Activated CD8-positive, alpha-beta T cell treated with anti-CD3 and anti-CD28 coated beads for 36 hours (primary cell): ENCODE data around the gene STK11. TPM values are rescaled to one million over a fixed set of nuclear protein-coding genes. Genes with fewer than 3 reads are reported as not detected.

Experiments
- ATAC-seq: fragments of 200-7000 bp; cut with Tn5 transposase; one replicate; pipeline ENCODE4 v1.10.0; 2021; ENCODE audit warnings: mild to moderate bottlenecking, moderate library complexity
- CTCF ChIA-PET: fragments of 350-600 bp; sonication (Branson Sonifier 250); formaldehyde crosslinking; loops from one replicate; lab custom pipeline; 2021; ENCODE audit warnings: antibody characterized with exemption; lab: Charles Lee
- POLR2A ChIA-PET: fragments of 350-600 bp; sonication (Branson Sonifier 250); formaldehyde crosslinking; loops from one replicate; lab custom pipeline; 2021; ENCODE audit warnings: antibody characterized with exemption; lab: Charles Lee
- DNase-seq: peaks from one replicate; pipeline ENCODE4 v3.0.0-alpha.2; 2020
- H3K27ac Mint-ChIP-seq: one replicate; pipeline ENCODE4 v1.8.0; 2021; ENCODE audit warnings: mild to moderate bottlenecking, mixed read lengths
- H3K27me3 Mint-ChIP-seq: one replicate; pipeline ENCODE4 v1.8.0; 2021; ENCODE audit warnings: mixed read lengths
- H3K36me3 Mint-ChIP-seq: one replicate; pipeline ENCODE4 v1.8.0; 2021; ENCODE audit warnings: low read depth, mixed read lengths
- H3K4me1 Mint-ChIP-seq: one replicate; pipeline ENCODE4 v1.8.0; 2021; ENCODE audit warnings: low read depth, mixed read lengths
- H3K4me3 Mint-ChIP-seq: one replicate; pipeline ENCODE4 v1.8.0; 2021; ENCODE audit warnings: mild to moderate bottlenecking, moderate library complexity, mixed read lengths
- H3K9me3 Mint-ChIP-seq: one replicate; pipeline ENCODE4 v1.8.0; 2021; ENCODE audit warnings: mixed read lengths
- CTCF ChIP-seq: fragments of 200-600 bp; IDR thresholded peaks from one replicate; pipeline ENCODE4 v1.8.0; 2022; ENCODE audit warnings: antibody characterized with exemption, mild to moderate bottlenecking
- intact Hi-C: fragments of 100-400 bp; cut with micrococcal nuclease; formaldehyde crosslinking; loops from one replicate; pipeline ENCODE4 v1.10.0; 2022
- total RNA-seq, 2 experiments: library from RNA; stranded (reverse); gene quantifications; one replicate each; pipeline ENCODE4 v1.2.3, GENCODE V29; 2021

The STK11 gene
- total RNA-seq, 2 experiments from 2014 or later, result 55.1 to 58.0 TPM

GRCh38 chr19:1264801-1265614 lies 59.4 kb downstream of the STK11 start:
- H3K4me3 Mint-ChIP-seq, result no peak overlapping the region
- CTCF ChIA-PET, result interaction anchor here (16.1 kb wide), 1 partner anchor 21 kb away, joined by 449 read pairs; the partner anchor contains the start of gene ATP5F1D
- no peaks in the 10 kb centered on the region for H3K9me3 Mint-ChIP-seq
- intact Hi-C loops, result no loop called here
- POLR2A ChIA-PET, result interaction anchor here (1.4 to 6.1 kb wide), 2 partner anchors 18 to 21 kb away, joined by 4 to 88 read pairs; no protein-coding TSS in a partner anchor
- H3K27me3 Mint-ChIP-seq, result no peaks in the 10 kb centered on the region
- no peak for ATAC-seq
- peaks cover 51% of the 10 kb centered on the region for H3K4me1 Mint-ChIP-seq
- no peak for DNase-seq
- peak overlapping the region; percentile 39 for H3K27ac Mint-ChIP-seq
- H3K36me3 Mint-ChIP-seq, result peaks cover 16% of the 10 kb centered on the region
- TF ChIP-seq CTCF, result no peak

GRCh38 chr19:1265615-1266128 lies 60.1 kb downstream of the STK11 start:
- peak; percentile 3 for ATAC-seq
- H3K4me3 Mint-ChIP-seq, result peak overlapping the region; percentile 45
- ChIA-PET POLR2A (interaction anchor here (0.8 to 6.1 kb wide), 9 partner anchors 10 to 269 kb away, joined by 3 to 88 read pairs (median 4); no protein-coding TSS in a partner anchor), CTCF (interaction anchor here (0.9 to 16.1 kb wide), 6 partner anchors 10 to 193 kb away, joined by 3 to 449 read pairs (median 4); partner anchors contain the start of gene ATP5F1D)
- peaks cover 23% of the 10 kb centered on the region for H3K36me3 Mint-ChIP-seq
- H3K9me3 Mint-ChIP-seq, result no peaks in the 10 kb centered on the region
- H3K27ac Mint-ChIP-seq, result peak overlapping the region; percentile 59
- no peaks in the 10 kb centered on the region for H3K27me3 Mint-ChIP-seq
- peak; percentile 79 for DNase-seq
- H3K4me1 Mint-ChIP-seq, result peaks cover 54% of the 10 kb centered on the region
- intact Hi-C loops, result loop anchor here (2.0 kb wide), 1 partner anchor 13 kb away; no protein-coding TSS in a partner anchor
- no peak for TF ChIP-seq CTCF

DNA sequence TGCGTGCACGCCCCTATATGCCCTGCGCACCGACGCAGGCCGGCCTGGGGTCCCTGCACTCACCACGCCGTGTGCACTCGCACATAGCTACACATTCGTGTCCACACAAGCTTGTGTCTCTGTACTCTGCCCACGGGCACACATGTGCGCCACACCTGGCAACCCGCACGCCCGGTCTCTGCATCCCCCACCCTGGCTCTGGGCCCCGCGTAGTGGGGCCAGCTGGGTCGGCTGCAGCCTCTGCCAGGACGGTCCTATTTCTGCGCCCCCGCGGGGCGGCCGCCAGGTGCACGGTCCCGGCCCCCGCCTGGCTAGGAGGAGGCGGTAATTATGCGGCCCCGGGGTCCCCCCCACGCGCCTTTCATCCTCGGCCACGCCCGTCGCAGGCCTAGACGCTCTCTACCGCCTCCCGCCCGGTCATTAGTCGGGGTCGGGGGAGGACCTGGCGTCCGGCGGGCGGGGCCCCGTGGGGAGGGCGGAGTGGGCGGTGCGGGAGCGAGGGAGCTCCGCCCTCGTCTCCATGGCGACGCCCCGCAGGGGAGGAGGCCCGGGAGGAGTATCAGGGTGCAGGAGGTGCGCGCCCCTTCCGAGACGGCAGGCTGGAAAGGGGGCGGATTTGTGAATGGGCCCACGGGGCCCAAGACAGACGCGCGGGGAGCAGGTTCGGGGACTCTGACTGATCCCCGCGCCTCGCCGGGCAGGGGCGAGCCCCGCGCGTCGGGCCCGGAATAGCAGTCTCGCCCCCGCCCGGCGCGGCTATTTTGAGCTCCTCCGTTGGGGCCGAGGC lies 60.7 kb downstream of the STK11 start:
- peaks cover 61% of the 10 kb centered on the region for H3K4me1 Mint-ChIP-seq
- intact Hi-C loops, result loop anchor here (2.0 kb wide), 1 partner anchor 14 kb away; no protein-coding TSS in a partner anchor
- ChIA-PET POLR2A (interaction anchor here (0.8 to 6.1 kb wide), 15 partner anchors 9 to 270 kb away, joined by 3 to 88 read pairs (median 3); partner anchors contain the start of genes ATP5F1D and FAM174C), CTCF (interaction anchor here (0.6 to 16.1 kb wide), 19 partner anchors 9 to 282 kb away, joined by 3 to 449 read pairs (median 4); partner anchors contain the start of genes ATP5F1D, FAM174C and WDR18)
- TF ChIP-seq CTCF, result no peak
- peak; percentile 90 for DNase-seq
- H3K36me3 Mint-ChIP-seq, result peaks cover 29% of the 10 kb centered on the region
- no peaks in the 10 kb centered on the region for H3K9me3 Mint-ChIP-seq
- H3K27me3 Mint-ChIP-seq, result no peaks in the 10 kb centered on the region
- peak overlapping the region; percentile 59 for H3K27ac Mint-ChIP-seq
- peak; percentile 42 for ATAC-seq
- H3K4me3 Mint-ChIP-seq, result peak overlapping the region; percentile 54

GRCh38 chr19:1266916-1267476 lies 61.4 kb downstream of the STK11 start:
- H3K9me3 Mint-ChIP-seq, result no peaks in the 10 kb centered on the region
- H3K27me3 Mint-ChIP-seq, result no peaks in the 10 kb centered on the region
- DNase-seq (peak; percentile 66), ATAC-seq (peak; percentile 2)
- peaks cover 30% of the 10 kb centered on the region for H3K36me3 Mint-ChIP-seq
- peak; percentile 100 for TF ChIP-seq CTCF
- H3K4me3 Mint-ChIP-seq, result peak overlapping the region; percentile 63
- peak overlapping the region; percentile 32 for H3K27ac Mint-ChIP-seq
- ChIA-PET POLR2A (interaction anchor here (0.6 to 6.1 kb wide), 17 partner anchors 9 to 240 kb away, joined by 3 to 88 read pairs (median 3); partner anchors contain the start of genes ATP5F1D and FAM174C), CTCF (interaction anchor here (0.6 to 16.1 kb wide), 17 partner anchors 8 to 283 kb away, joined by 3 to 449 read pairs (median 4); partner anchors contain the start of genes ATP5F1D, FAM174C and WDR18)
- intact Hi-C loops, result loop anchor here (2.0 kb wide), 1 partner anchor 14 kb away; no protein-coding TSS in a partner anchor
- H3K4me1 Mint-ChIP-seq, result peaks cover 62% of the 10 kb centered on the region
